Upper lobe of left lung (tissue), 4 donors: ENCODE measurements around the gene PAX2.

Experiments used
- POLR2A ChIP-seq, 4 donors: fragments of 450-650 bp; IDR thresholded peaks; one replicate each; pipeline ENCODE4 v1.5.1; 2016 to 2017; ENCODE audit warnings: antibody characterized with exemption in 4 of 4, mild to moderate bottlenecking in 2 of 4
- TF ChIP-seq, protein P1 (sequence below), 6 experiments: fragments of 450-650 bp in 4 of 6; fragments of 200-600 bp in 2 of 6; sonication (generic) in 2 of 6; IDR thresholded peaks; one replicate each; pipeline ENCODE4 v1.5.1; 2016 to 2019; ENCODE audit warnings: antibody characterized with exemption in 6 of 6

DNA sequence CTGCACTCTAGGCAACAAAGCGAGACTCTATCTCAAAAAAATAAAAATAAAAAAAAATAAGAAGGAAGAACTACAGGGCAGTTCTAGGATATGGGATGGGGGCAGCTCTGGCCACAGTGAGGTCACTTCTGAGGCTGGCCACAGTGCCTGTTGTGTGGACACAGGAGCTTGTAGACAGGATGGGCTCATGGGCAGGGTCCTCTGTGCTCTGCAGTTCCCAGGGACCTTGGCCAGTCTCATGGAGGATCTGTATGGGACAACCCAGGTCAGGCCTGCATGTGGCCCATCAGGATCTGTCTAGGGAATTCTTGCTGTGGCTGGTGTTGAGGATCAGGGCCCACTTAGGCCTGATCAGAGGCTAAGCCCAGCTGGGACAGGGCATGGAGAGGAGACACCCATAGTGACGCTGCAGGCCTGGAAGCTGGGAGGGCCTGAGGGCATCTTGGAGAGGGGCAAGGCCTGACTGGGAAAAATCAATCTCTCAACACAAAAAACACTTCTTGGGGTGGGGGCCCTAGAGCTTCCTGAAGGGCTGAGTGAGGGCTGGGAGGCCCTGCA, 19.4 kb upstream of the PAX2 start:
- TF ChIP-seq POLR2A (IDR thresholded peaks at IDR 0.05), result no peak
- TF ChIP-seq, protein P1, sequence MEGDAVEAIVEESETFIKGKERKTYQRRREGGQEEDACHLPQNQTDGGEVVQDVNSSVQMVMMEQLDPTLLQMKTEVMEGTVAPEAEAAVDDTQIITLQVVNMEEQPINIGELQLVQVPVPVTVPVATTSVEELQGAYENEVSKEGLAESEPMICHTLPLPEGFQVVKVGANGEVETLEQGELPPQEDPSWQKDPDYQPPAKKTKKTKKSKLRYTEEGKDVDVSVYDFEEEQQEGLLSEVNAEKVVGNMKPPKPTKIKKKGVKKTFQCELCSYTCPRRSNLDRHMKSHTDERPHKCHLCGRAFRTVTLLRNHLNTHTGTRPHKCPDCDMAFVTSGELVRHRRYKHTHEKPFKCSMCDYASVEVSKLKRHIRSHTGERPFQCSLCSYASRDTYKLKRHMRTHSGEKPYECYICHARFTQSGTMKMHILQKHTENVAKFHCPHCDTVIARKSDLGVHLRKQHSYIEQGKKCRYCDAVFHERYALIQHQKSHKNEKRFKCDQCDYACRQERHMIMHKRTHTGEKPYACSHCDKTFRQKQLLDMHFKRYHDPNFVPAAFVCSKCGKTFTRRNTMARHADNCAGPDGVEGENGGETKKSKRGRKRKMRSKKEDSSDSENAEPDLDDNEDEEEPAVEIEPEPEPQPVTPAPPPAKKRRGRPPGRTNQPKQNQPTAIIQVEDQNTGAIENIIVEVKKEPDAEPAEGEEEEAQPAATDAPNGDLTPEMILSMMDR (IDR thresholded peaks at IDR 0.05), result no peak
